A549 (cell line): ENCODE measurements around the gene ANKRD62. TPM values are rescaled to one million over a fixed set of nuclear protein-coding genes. Genes with fewer than 3 reads are reported as not detected.
"Not testable (repeated sequence)": the region's sequence is repeated elsewhere in the genome, so short reads cannot be mapped to it uniquely, and the experiment has no call there.

Experiments
- ATAC-seq, 2 experiments: fragments of 200-7000 bp in 1 of 2; fragments of >200 bp in 1 of 2; cut with Nextera tagmentation in 1 of 2; cut with Tn5 transposase in 1 of 2; 3 replicates each; pipeline versions ENCODE4 v1.8.0 to v1.9.1; 2018 to 2020; ENCODE audit warnings: mild to moderate bottlenecking in 1 of 2, moderate library complexity in 1 of 2
- CTCF ChIA-PET: fragments of 300-600 bp; sonication (Branson Sonifier 250); formaldehyde crosslinking; extraction: SDS; loops from one replicate; lab custom pipeline; 2021; ENCODE audit warnings: antibody characterized with exemption, inconsistent platforms; lab: Yijun Ruan, JAX
- POLR2A ChIA-PET: fragments of 350-600 bp; formaldehyde crosslinking; extraction: SDS; loops from one replicate; lab custom pipeline; 2021; ENCODE audit warnings: antibody characterized with exemption, inconsistent platforms; lab: Yijun Ruan, JAX
- DNase-seq, 2 experiments: peaks; one replicate each; pipeline versions ENCODE4 v3.0.0 to v3.0.0-alpha.2; 2011 to 2016; ENCODE audit warnings: low read depth in 1 of 2, low spot score in 1 of 2
- FAIRE-seq: peaks from 2 replicates; lab custom pipeline; 2011; peaks lifted over from hg19 to GRCh38; lab: Jason Lieb, UNC
- H3K27ac ChIP-seq, 2 experiments: fragments of >200 bp; sonication (Bioruptor Twin); formaldehyde crosslinking; 3 replicates each; pipeline ENCODE4 v1.5.1; 2016 to 2017
- H3K4me1 ChIP-seq: fragments of >200 bp; sonication (Bioruptor Twin); formaldehyde crosslinking; 3 replicates; pipeline ENCODE4 v1.6.1; 2016
- H3K4me2 ChIP-seq: fragments of >200 bp; sonication (Bioruptor Twin); formaldehyde crosslinking; 3 replicates; pipeline ENCODE4 v1.6.1; 2016
- H3K4me3 ChIP-seq: fragments of >200 bp; sonication (Bioruptor Twin); formaldehyde crosslinking; 3 replicates; pipeline ENCODE4 v1.5.1; 2016
- H3K9me3 ChIP-seq: fragments of >200 bp; sonication (Bioruptor Twin); formaldehyde crosslinking; 3 replicates; pipeline ENCODE4 v1.6.1; 2016
- CBX2 ChIP-seq: fragments of 200-600 bp; sonication (generic); IDR thresholded peaks from 2 replicates; pipeline ENCODE4 v1.6.1; 2016; ENCODE audit warnings: low read depth, mild to moderate bottlenecking, borderline replicate concordance
- CTCF ChIP-seq: fragments of >200 bp; sonication (Bioruptor Twin); formaldehyde crosslinking; IDR thresholded peaks from 3 replicates; pipeline ENCODE4 v1.5.1; 2016
- ESRRA ChIP-seq: fragments of 150-350 bp; IDR thresholded peaks from 2 replicates; pipeline ENCODE4 v1.6.1; 2014; ENCODE audit warnings: mild to moderate bottlenecking, low read length, borderline replicate concordance
- FOSB ChIP-seq: fragments of 250-450 bp; sonication (Bioruptor Pico); IDR thresholded peaks from 2 replicates; pipeline ENCODE4 v1.5.0; 2020; ENCODE audit warnings: mild to moderate bottlenecking, moderate library complexity
- JUN ChIP-seq, 2 experiments: fragments of >200 bp; sonication (Bioruptor Twin); formaldehyde crosslinking; IDR thresholded peaks; 2 replicates in 1 of 2; 3 replicates in 1 of 2; pipeline ENCODE4 v1.6.1; 2016 to 2017
- MYC ChIP-seq: IDR thresholded peaks from 2 replicates; pipeline ENCODE4 v1.6.1; 2012; ENCODE audit warnings: mild to moderate bottlenecking, inconsistent platforms, low read length, improper control_type of control experiment, borderline replicate concordance
- NR3C1 ChIP-seq: fragments of >200 bp; sonication (Bioruptor Twin); formaldehyde crosslinking; IDR thresholded peaks from 3 replicates; pipeline ENCODE4 v1.6.1; 2017
- PHF8 ChIP-seq: fragments of 200-600 bp; sonication (generic); IDR thresholded peaks from 2 replicates; pipeline ENCODE4 v1.6.1; 2016; ENCODE audit warnings: low read depth, mild to moderate bottlenecking, antibody characterized with exemption, moderate library complexity, borderline replicate concordance
- POLR2A ChIP-seq: IDR thresholded peaks from 2 replicates; pipeline ENCODE4 v1.6.1; 2012; ENCODE audit warnings: mild to moderate bottlenecking, low read length
- SREBF2 ChIP-seq: fragments of 450-650 bp; IDR thresholded peaks from 2 replicates; pipeline ENCODE4 v1.6.1; 2014; ENCODE audit warnings: mild to moderate bottlenecking, moderate library complexity
- TFCP2L1 ChIP-seq: fragments of 250-450 bp; sonication (Bioruptor Pico); IDR thresholded peaks from 2 replicates; pipeline ENCODE4 v1.5.0; 2021; ENCODE audit warnings: mild to moderate bottlenecking
- ZSCAN20 ChIP-seq: fragments of 250-450 bp; sonication (Bioruptor Pico); IDR thresholded peaks from 2 replicates; pipeline ENCODE4 v1.8.0; 2022; ENCODE audit warnings: mild to moderate bottlenecking, moderate library complexity
- WGBS: methylation state at CpG from one replicate; pipeline ENCODE4 v1.1.6; 2017; ENCODE audit errors: missing lambda C conversion rate; 5-methylcytosine and 5-hydroxymethylcytosine counted together
- polyA plus RNA-seq, 4 experiments: library from polyadenylated mRNA; depleted of rRNA in 3 of 4; stranded (reverse); fragments of >200 nt; fragmentation: RNase III in 1 of 4; extraction: RNeasy Plus Mini Kit Qiagen cat#74134 plus additional on column Dnase treatment in 1 of 4; gene quantifications; 2 replicates in 3 of 4; 3 replicates in 1 of 4; pipeline ENCODE4 v1.2.3, GENCODE V29; 2011 to 2017
- TF ChIP-seq, protein P1 (sequence below): fragments of 200-600 bp; sonication (generic); IDR thresholded peaks from 2 replicates; pipeline ENCODE4 v1.6.1; 2016; ENCODE audit warnings: antibody characterized with exemption, mild to moderate bottlenecking, moderate library complexity
- TF ChIP-seq, protein P2 (sequence below): fragments of 150-350 bp; IDR thresholded peaks from 2 replicates; pipeline ENCODE4 v1.6.1; 2014; ENCODE audit warnings: low read depth, mild to moderate bottlenecking, low read length

ANKRD62 gene
- polyA plus RNA-seq, 2 of the 4 experiments (the other 2 are of a cell fraction): not detected

DNA sequence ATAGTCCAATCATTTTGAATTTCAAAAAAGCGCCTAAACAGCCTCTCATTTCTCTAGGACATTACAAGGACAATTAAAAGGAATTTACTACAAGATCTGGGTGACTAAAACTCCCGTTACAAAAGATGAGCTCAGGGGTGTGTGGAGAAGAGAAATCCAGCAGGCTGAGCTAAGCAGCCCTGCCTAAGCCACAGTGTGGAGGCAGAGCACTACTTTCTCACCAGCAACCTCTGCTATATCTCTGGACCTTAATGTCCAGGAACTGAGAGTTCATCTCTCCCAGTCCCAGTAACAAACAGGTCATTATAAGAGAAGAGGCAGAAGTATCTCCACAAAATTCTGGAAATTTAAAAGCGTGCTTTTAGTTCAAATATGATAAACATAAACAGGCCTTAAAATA is 18.9 kb upstream of the ANKRD62 start:
- DNase-seq (no peak), ATAC-seq (peak in 1 of 2 experiments; percentile 45; a peak in 2 of 6 replicates), FAIRE-seq (no peak)
- Histone ChIP-seq H3K4me3 (no peak overlapping the region), H3K4me2 (no peak overlapping the region), H3K27ac (no peak overlapping the region), H3K4me1 (no peaks in the 10 kb centered on the region), H3K9me3 (no peaks in the 10 kb centered on the region)
- POLR2A ChIA-PET: no interaction called here
- TF ChIP-seq NR3C1 (no peak), ESRRA (no peak), CTCF (no peak), TFCP2L1 (CRISPR knock-in tag) (no peak), CBX2 (no peak)
- TF ChIP-seq, protein P1, sequence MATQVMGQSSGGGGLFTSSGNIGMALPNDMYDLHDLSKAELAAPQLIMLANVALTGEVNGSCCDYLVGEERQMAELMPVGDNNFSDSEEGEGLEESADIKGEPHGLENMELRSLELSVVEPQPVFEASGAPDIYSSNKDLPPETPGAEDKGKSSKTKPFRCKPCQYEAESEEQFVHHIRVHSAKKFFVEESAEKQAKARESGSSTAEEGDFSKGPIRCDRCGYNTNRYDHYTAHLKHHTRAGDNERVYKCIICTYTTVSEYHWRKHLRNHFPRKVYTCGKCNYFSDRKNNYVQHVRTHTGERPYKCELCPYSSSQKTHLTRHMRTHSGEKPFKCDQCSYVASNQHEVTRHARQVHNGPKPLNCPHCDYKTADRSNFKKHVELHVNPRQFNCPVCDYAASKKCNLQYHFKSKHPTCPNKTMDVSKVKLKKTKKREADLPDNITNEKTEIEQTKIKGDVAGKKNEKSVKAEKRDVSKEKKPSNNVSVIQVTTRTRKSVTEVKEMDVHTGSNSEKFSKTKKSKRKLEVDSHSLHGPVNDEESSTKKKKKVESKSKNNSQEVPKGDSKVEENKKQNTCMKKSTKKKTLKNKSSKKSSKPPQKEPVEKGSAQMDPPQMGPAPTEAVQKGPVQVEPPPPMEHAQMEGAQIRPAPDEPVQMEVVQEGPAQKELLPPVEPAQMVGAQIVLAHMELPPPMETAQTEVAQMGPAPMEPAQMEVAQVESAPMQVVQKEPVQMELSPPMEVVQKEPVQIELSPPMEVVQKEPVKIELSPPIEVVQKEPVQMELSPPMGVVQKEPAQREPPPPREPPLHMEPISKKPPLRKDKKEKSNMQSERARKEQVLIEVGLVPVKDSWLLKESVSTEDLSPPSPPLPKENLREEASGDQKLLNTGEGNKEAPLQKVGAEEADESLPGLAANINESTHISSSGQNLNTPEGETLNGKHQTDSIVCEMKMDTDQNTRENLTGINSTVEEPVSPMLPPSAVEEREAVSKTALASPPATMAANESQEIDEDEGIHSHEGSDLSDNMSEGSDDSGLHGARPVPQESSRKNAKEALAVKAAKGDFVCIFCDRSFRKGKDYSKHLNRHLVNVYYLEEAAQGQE: no peak
- WGBS: 80% methylated on average over 3 of the region's 3 CpGs
- CTCF ChIA-PET: no interaction called here

DNA sequence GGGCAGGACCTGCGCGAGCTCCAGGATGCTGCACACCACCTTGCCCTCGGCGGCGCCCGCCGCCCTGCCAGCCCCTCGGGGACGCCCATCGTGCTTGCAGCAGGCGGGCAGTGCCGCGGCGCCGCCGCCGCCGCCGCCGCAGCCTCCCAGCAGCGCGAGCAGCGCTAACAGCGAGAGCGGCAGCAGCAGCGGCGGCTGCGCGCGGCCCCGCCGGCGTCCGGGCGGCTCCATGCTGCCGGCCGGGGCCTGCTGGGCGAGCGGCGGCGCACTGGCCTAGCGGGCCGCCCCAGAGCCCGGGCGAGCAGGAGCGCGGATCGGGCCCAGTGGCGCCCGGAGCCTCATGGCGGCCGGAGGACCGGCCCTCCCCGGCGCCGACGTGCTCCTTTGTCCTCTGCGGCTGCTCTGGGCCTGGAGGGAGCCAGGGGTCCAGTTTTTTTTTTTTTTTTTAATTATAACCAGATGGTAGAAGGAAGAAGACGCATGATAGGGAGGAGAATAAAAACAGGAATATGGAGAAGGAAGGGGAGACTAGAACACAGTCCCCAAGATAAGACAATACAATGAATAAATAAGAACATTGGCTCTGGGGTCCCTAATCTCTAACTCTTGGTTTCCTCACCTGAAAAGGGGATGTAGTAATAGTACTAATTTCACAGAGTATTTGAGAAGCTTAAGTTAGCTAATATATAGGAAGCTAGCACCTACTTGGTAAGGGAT is 17.1 kb upstream of the ANKRD62 start:
- no peaks in the 10 kb centered on the region for H3K9me3 ChIP-seq
- peak overlapping the region; percentile 63 for H3K4me2 ChIP-seq
- ATAC-seq: peak; percentile 94 to 95
- no peak for TF ChIP-seq MYC
- no peak for TF ChIP-seq FOSB
- peak; percentile 38 for TF ChIP-seq POLR2A
- TF ChIP-seq JUN (IDR thresholded peaks at IDR 0.05): 0 out of 5 replicates have a peak, but pooled peaks of 1 of the 2 experiments have one; percentile 26
- ChIA-PET POLR2A (no interaction called here), CTCF (no interaction called here)
- peak; percentile 26 to 27 for DNase-seq
- H3K4me1 ChIP-seq: no peaks in the 10 kb centered on the region
- no peak for FAIRE-seq
- 1% methylated on average over 19 of the region's 59 CpGs for WGBS
- peak overlapping the region; percentile 76 to 89 for H3K27ac ChIP-seq
- H3K4me3 ChIP-seq: peak overlapping the region; percentile 37

DNA sequence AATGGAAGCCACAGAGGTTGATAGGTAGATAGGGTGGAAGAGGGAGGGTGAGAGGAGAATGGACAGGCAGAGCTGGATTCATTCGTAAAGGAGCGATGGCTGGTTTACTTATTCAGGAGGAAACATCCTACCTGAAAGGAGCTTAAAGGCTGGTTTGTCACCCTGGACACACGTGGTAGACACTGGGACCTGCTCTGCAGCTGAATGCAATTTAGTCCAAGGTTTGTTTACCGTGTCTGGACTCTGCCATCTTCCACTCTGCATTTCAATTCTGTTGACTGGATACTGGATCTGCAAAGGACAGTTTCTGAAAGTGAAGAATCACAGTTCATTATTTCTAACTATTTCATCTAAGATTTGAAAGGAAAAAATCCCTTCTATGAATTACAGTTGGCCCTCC is 15.6 kb upstream of the ANKRD62 start:
- CTCF ChIA-PET, POLR2A ChIA-PET, FAIRE-seq, H3K4me1 ChIP-seq, H3K9me3 ChIP-seq, H3K4me2 ChIP-seq, ATAC-seq, H3K4me3 ChIP-seq, H3K27ac ChIP-seq, DNase-seq: not testable (repeated sequence)
- 76% methylated on average over 2 of the region's 4 CpGs for WGBS

DNA sequence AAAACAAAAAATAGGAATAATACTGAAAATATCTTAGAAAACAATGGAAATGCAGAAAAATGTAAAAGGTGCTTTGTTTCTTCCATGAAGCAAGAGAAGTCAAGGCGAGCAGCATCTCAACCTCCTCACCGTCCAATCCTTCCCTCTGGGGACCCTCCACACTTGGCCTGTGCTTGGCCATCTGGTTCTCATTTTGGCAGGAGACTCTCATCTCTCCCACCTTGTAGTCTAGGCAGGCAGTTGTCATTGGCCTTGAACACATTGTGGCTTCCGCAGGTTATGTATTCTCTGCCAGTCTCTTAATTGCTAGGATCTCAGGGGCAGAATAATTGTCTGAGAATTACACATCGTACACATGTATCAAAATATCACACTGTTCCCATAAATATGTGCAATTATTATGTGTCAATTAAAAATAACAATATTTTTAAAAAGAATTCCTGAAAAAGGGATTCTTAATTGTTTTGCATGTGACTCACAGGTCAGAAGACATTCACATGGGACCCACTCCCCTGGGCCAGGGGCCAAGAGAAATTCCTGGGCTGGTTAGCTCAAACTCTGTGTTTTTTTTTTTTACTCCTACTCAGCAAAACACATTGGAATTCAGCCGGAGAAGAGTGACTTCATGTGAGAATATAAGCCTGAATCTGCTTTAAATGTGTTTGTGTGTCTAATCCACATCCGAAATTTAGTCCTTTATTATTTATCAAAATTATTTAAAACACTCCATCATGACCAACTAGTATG is 14.0 kb upstream of the ANKRD62 start:
- no peak overlapping the region for H3K27ac ChIP-seq
- TF ChIP-seq MYC (no peak), CTCF (no peak), ZSCAN20 (CRISPR knock-in tag) (no peak), PHF8 (no peak), SREBF2 (no peak)
- TF ChIP-seq, protein P2, sequence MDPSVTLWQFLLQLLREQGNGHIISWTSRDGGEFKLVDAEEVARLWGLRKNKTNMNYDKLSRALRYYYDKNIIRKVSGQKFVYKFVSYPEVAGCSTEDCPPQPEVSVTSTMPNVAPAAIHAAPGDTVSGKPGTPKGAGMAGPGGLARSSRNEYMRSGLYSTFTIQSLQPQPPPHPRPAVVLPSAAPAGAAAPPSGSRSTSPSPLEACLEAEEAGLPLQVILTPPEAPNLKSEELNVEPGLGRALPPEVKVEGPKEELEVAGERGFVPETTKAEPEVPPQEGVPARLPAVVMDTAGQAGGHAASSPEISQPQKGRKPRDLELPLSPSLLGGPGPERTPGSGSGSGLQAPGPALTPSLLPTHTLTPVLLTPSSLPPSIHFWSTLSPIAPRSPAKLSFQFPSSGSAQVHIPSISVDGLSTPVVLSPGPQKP: no peak
- TF ChIP-seq, all 56 proteins: peak for 0
- H3K9me3 ChIP-seq: no peaks in the 10 kb centered on the region
- ATAC-seq (no peak), DNase-seq (no peak), FAIRE-seq (no peak)
- no peak overlapping the region for H3K4me3 ChIP-seq
- no peaks in the 10 kb centered on the region for H3K4me1 ChIP-seq
- H3K4me2 ChIP-seq: no peak overlapping the region
- ChIA-PET POLR2A (no interaction called here), CTCF (no interaction called here)
- WGBS: 67% methylated on average over 6 of the region's 6 CpGs
